HEK293 (cell line): ENCODE measurements around the gene ULBP1.

Source experiments
- CTCF ChIP-seq: fragments of 450-650 bp; formaldehyde crosslinking; IDR thresholded peaks from 2 replicates; pipeline ENCODE4 v1.5.1; 2016; ENCODE audit warnings: missing biosample characterization, missing genetic modification characterization
- PATZ1 ChIP-seq: fragments of 450-650 bp; formaldehyde crosslinking; IDR thresholded peaks from 2 replicates; pipeline ENCODE4 v1.5.1; 2016; ENCODE audit warnings: missing biosample characterization, missing genetic modification characterization
- ZNF112 ChIP-seq: fragments of 450-650 bp; formaldehyde crosslinking; IDR thresholded peaks from 2 replicates; pipeline ENCODE4 v1.5.0; 2017; ENCODE audit warnings: missing biosample characterization, missing genetic modification characterization
- ZNF121 ChIP-seq: fragments of 450-650 bp; formaldehyde crosslinking; IDR thresholded peaks from 2 replicates; pipeline ENCODE4 v1.5.1; 2016; ENCODE audit warnings: missing biosample characterization, missing genetic modification characterization
- ZNF549 ChIP-seq: fragments of 450-650 bp; IDR thresholded peaks from 2 replicates; pipeline ENCODE4 v1.5.1; 2018; ENCODE audit warnings: missing biosample characterization, missing genetic modification characterization, mild to moderate bottlenecking, inconsistent platforms, moderate library complexity

GRCh38 chr6:149915970-149916865, 47.5 kb upstream of the ULBP1 start:
- no peak for TF ChIP-seq ZNF549 (tag by site-specific recombination)
- TF ChIP-seq PATZ1 = no peak
- TF ChIP-seq ZNF121 (tag by site-specific recombination) = no peak
- no peak for TF ChIP-seq ZNF112 (tag by site-specific recombination)
- TF ChIP-seq CTCF (tag by site-specific recombination) = no peak
